K562 (cell line): ENCODE measurements around the gene CRYGB. TPM values are rescaled to one million over a fixed set of nuclear protein-coding genes. Genes with fewer than 3 reads are reported as not detected.

ENCODE experiments used
- CBFA2T3 ChIP-seq: fragments of 450-650 bp; IDR thresholded peaks from 2 replicates; pipeline ENCODE4 v1.6.1; 2017
- COPS2 ChIP-seq: fragments of 450-650 bp; conservative IDR thresholded peaks from 2 replicates; pipeline ENCODE4 v1.6.1; 2016; ENCODE audit warnings: mild to moderate bottlenecking, moderate library complexity
- CREBBP ChIP-seq: IDR thresholded peaks from one replicate; pipeline ENCODE4 v1.6.1; 2012; ENCODE audit warnings: low read depth, mild to moderate bottlenecking, control low read depth, inconsistent platforms, low read length
- FOXA3 ChIP-seq, 2 experiments: fragments of 450-650 bp in 1 of 2; sonication (generic) in 1 of 2; formaldehyde crosslinking; IDR thresholded peaks in 1 of 2; conservative IDR thresholded peaks in 1 of 2; 2 replicates each; pipeline versions ENCODE4 v1.4.0 to v1.8.0; 2020 to 2022; ENCODE audit warnings: mild to moderate bottlenecking in 2 of 2, missing genetic modification reagents in 1 of 2
- HEY1 ChIP-seq: fragments of 250-450 bp; sonication (Bioruptor Pico); IDR thresholded peaks from 2 replicates; pipeline ENCODE4 v1.5.0; 2020; ENCODE audit warnings: mild to moderate bottlenecking, moderate library complexity, borderline replicate concordance
- ILF3 ChIP-seq: fragments of 450-650 bp; IDR thresholded peaks from 2 replicates; pipeline ENCODE4 v1.6.1; 2018; ENCODE audit warnings: antibody characterized with exemption, mild to moderate bottlenecking, moderate library complexity, borderline replicate concordance
- KLF16 ChIP-seq: IDR thresholded peaks from 2 replicates; pipeline ENCODE4 v1.6.1; 2016; ENCODE audit warnings: antibody characterized with exemption
- MAFF ChIP-seq: IDR thresholded peaks from 2 replicates; pipeline ENCODE4 v1.6.1; 2012; ENCODE audit warnings: low read length, improper control_type of control experiment
- MAFG ChIP-seq: fragments of 450-650 bp; conservative IDR thresholded peaks from 2 replicates; pipeline ENCODE4 v1.6.1; 2016; ENCODE audit warnings: missing genetic modification characterization, missing compliant biosample characterization
- NR2C1 ChIP-seq, 2 experiments: fragments of 450-650 bp; IDR thresholded peaks; 2 replicates each; pipeline ENCODE4 v1.6.1; 2017; ENCODE audit warnings: mild to moderate bottlenecking in 2 of 2, antibody characterized with exemption in 1 of 2, inconsistent platforms in 1 of 2, missing compliant biosample characterization in 1 of 2, missing genetic modification characterization in 1 of 2
- RBM39 ChIP-seq: fragments of 200-400 bp; formaldehyde crosslinking; optimal IDR thresholded peaks from 2 replicates; pipeline ENCODE3; 2018; ENCODE audit warnings: low read depth, low read length
- STAT5A ChIP-seq: IDR thresholded peaks from 2 replicates; pipeline ENCODE4 v1.6.1; 2012; ENCODE audit warnings: low read length, inconsistent platforms, borderline replicate concordance
- TAF7 ChIP-seq: fragments of 450-650 bp; IDR thresholded peaks from 2 replicates; pipeline ENCODE4 v1.6.1; 2016; ENCODE audit warnings: missing genetic modification characterization, missing compliant biosample characterization
- THAP7 ChIP-seq: fragments of 250-450 bp; sonication (Bioruptor Pico); IDR thresholded peaks from 2 replicates; pipeline ENCODE4 v1.5.0; 2021
- TSHZ1 ChIP-seq: fragments of 250-450 bp; sonication (Bioruptor Pico); IDR thresholded peaks from 2 replicates; pipeline ENCODE4 v1.4.0; 2020; ENCODE audit warnings: mild to moderate bottlenecking, moderate library complexity
- ZEB2 ChIP-seq: fragments of 450-650 bp; IDR thresholded peaks from 2 replicates; pipeline ENCODE4 v1.6.1; 2016
- ZFPM2 ChIP-seq: fragments of 250-450 bp; sonication (Bioruptor Pico); IDR thresholded peaks from 2 replicates; pipeline ENCODE4 v1.5.1; 2022; ENCODE audit warnings: mild to moderate bottlenecking
- ZNF175 ChIP-seq: fragments of 200-800 bp; sonication (Bioruptor generic); IDR thresholded peaks from 2 replicates; pipeline ENCODE4 v1.6.1; 2016; ENCODE audit warnings: low read depth, mild to moderate bottlenecking, missing genetic modification characterization, missing compliant biosample characterization
- ZNF239 ChIP-seq: fragments of 250-450 bp; sonication (Bioruptor Pico); IDR thresholded peaks from 2 replicates; pipeline ENCODE4 v1.4.0; 2020; ENCODE audit warnings: mild to moderate bottlenecking
- ZNF57 ChIP-seq: fragments of 450-650 bp; formaldehyde crosslinking; IDR thresholded peaks from 2 replicates; pipeline ENCODE4 v1.4.0; 2020; ENCODE audit warnings: mild to moderate bottlenecking, moderate library complexity
- ZNF77 ChIP-seq: fragments of 250-450 bp; sonication (Bioruptor Pico); IDR thresholded peaks from 2 replicates; pipeline ENCODE4 v1.5.0; 2020
- polyA plus RNA-seq, 8 experiments: library from polyadenylated mRNA; depleted of rRNA in 4 of 8; stranded (reverse) in 5 of 8; unstranded in 3 of 8; fragments of >200 nt; fragmentation: Nextera tagmentation in 2 of 8; fragmentation: Illumina TruSeq in 1 of 8; extraction: Ambion mirVana in 2 of 8; extraction: Trizol in 1 of 8; gene quantifications; 2 replicates each; pipeline versions ENCODE4 v1.2.1 to v1.2.3, GENCODE V29; 2011 to 2014; ENCODE audit warnings: inconsistent platforms in 1 of 8, missing spikeins in 1 of 8
- total RNA-seq, 7 experiments: library from RNA; depleted of rRNA in 6 of 7; stranded (reverse); fragments of >200 nt in 6 of 7; fragmentation: Illumina TruSeq in 2 of 7; extraction: Trizol in 2 of 7; gene quantifications; 2 replicates each; pipeline versions ENCODE4 v1.2.1 to v1.2.3, GENCODE V29; 2011 to 2021; ENCODE audit warnings: low replicate concordance in 1 of 7
- TF ChIP-seq, protein P1 (sequence below): fragments of 200-800 bp; sonication (Bioruptor generic); IDR thresholded peaks from 2 replicates; pipeline ENCODE4 v1.6.1; 2017; ENCODE audit warnings: missing genetic modification characterization, missing compliant biosample characterization
- TF ChIP-seq, protein P2 (sequence below): sonication (generic); formaldehyde crosslinking; IDR thresholded peaks from 2 replicates; pipeline ENCODE4 v1.8.0; 2022; ENCODE audit warnings: missing genetic modification reagents, mild to moderate bottlenecking, borderline replicate concordance
- TF ChIP-seq, protein P3 (sequence below): fragments of 450-650 bp; formaldehyde crosslinking; IDR thresholded peaks from 2 replicates; pipeline ENCODE4 v1.4.0; 2022; ENCODE audit warnings: mild to moderate bottlenecking, moderate library complexity

The CRYGB gene
- total and polyA plus RNA-seq, 9 of the 15 experiments (the other 6 are each of a cell fraction or from before 2014, with no cell fraction given): not detected

- TF ChIP-seq NR2C1 (IDR thresholded peaks at IDR 0.05) (no peak), NR2C1 (tag; IDR thresholded peaks at IDR 0.05) (no peak), ZEB2 (no peak), ZNF57 (no peak), RBM39 (no peak), HEY1 (CRISPR knock-in tag) (no peak), TSHZ1 (CRISPR knock-in tag) (no peak), FOXA3 (CRISPR knock-in tag; conservative IDR thresholded peaks at IDR 0.05 in 1 of 2, IDR thresholded peaks at IDR 0.05 in 1 of 2) (no peak), MAFF (peak; percentile 57; the same call in 1 of the 2 replicates), ZFPM2 (CRISPR knock-in tag) (no peak), ZNF77 (CRISPR knock-in tag) (no peak), ZNF239 (CRISPR knock-in tag) (no peak), ZNF175 (CRISPR knock-in tag) (no peak), KLF16 (no peak), STAT5A (peak; percentile 49; the same call in 1 of the 2 replicates), CBFA2T3 (no peak), MAFG (tag) (peak; percentile 21; the same call in 1 of the 2 replicates), TAF7 (tag) (no peak), CREBBP (no peak), ILF3 (no peak), COPS2 (no peak), THAP7 (no peak)
- TF ChIP-seq, protein P1, sequence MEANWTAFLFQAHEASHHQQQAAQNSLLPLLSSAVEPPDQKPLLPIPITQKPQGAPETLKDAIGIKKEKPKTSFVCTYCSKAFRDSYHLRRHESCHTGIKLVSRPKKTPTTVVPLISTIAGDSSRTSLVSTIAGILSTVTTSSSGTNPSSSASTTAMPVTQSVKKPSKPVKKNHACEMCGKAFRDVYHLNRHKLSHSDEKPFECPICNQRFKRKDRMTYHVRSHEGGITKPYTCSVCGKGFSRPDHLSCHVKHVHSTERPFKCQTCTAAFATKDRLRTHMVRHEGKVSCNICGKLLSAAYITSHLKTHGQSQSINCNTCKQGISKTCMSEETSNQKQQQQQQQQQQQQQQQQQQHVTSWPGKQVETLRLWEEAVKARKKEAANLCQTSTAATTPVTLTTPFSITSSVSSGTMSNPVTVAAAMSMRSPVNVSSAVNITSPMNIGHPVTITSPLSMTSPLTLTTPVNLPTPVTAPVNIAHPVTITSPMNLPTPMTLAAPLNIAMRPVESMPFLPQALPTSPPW (CRISPR knock-in tag): no peak
- TF ChIP-seq, protein P2, sequence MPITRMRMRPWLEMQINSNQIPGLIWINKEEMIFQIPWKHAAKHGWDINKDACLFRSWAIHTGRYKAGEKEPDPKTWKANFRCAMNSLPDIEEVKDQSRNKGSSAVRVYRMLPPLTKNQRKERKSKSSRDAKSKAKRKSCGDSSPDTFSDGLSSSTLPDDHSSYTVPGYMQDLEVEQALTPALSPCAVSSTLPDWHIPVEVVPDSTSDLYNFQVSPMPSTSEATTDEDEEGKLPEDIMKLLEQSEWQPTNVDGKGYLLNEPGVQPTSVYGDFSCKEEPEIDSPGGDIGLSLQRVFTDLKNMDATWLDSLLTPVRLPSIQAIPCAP (CRISPR knock-in tag): no peak
- TF ChIP-seq, protein P3, sequence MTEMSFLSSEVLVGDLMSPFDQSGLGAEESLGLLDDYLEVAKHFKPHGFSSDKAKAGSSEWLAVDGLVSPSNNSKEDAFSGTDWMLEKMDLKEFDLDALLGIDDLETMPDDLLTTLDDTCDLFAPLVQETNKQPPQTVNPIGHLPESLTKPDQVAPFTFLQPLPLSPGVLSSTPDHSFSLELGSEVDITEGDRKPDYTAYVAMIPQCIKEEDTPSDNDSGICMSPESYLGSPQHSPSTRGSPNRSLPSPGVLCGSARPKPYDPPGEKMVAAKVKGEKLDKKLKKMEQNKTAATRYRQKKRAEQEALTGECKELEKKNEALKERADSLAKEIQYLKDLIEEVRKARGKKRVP (CRISPR knock-in tag): no peak
These were observed 26.2 kb upstream of the CRYGB start (continued) for GRCh38 chr2:208172125-208172524.
